NCI-H526 (cell line): ENCODE measurements around the gene TRIML2.
"Not testable (repeated sequence)": the region's sequence is repeated elsewhere in the genome, so short reads cannot be mapped to it uniquely, and the experiment has no call there.

Experiments
- DNase-seq, 2 experiments: peaks; one replicate each; lab custom pipeline; 2025; lab: John Stamatoyannopoulos, UW

TRIML2 gene

GRCh38 chr4:188106454-188106853, 2.9 kb downstream of the TRIML2 start:
- DNase-seq: no peak

DNA sequence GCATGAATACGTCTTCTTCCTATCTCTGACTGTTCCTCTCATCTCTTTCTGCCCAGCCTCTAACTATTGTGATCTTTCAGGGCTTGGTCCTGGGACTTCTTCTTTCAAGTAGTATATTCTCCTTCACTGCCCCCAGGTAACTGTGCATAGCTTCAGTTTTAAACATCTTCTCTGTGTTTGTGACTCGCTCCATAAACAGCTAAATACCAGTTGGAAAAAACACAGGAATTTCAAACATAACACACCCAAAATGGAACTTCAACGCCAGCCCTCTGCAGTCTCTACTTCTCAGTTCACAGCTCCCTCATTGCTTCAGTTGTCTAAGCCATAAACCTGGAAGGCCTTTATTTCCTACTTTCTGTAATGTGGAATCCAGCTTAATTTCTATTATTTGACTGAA, 16.6 kb downstream of the TRIML2 start:
- DNase-seq: no peak

- DNase-seq: no peak
These were observed 22.5 kb downstream of the TRIML2 start for GRCh38 chr4:188086858-188087257.

- DNase-seq: no peak
These were observed 26.6 kb downstream of the TRIML2 start for GRCh38 chr4:188082796-188083195.

DNA sequence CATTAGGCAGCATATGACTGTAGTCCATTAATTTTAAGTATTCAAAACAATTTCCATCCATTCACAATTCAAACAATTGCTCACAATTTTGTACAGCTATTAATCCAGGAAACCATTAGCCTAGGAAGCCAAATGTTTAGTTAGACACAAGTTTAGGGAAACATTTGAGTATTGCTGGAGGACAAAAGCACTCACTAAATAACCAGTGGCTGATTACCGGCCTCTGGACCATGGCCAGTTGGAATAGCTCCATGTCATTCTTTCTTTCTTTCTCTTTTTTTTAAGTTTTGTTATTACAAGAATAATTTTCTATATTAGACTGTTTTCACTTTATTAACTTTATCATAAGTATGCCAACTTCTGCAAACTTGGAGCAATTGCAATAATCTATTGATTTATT, 31.3 kb downstream of the TRIML2 start:
- DNase-seq: no peak

- DNase-seq: no peak
These were observed 33.2 kb downstream of the TRIML2 start for GRCh38 chr4:188076169-188076568.

- no peak for DNase-seq
These were observed 48.3 kb downstream of the TRIML2 start for GRCh38 chr4:188061083-188061482.

- no peak for DNase-seq
These were observed 56.1 kb downstream of the TRIML2 start for GRCh38 chr4:188053302-188053701.

- no peak for DNase-seq
These were observed 62.7 kb downstream of the TRIML2 start for GRCh38 chr4:188046657-188047056.

- not testable (repeated sequence) for DNase-seq
These were observed 63.9 kb downstream of the TRIML2 start for GRCh38 chr4:188045461-188045860.

GRCh38 chr4:188043154-188043553, 66.2 kb downstream of the TRIML2 start:
- DNase-seq: no peak

- no peak for DNase-seq
These were observed 67.2 kb downstream of the TRIML2 start for GRCh38 chr4:188042191-188042590.

DNA sequence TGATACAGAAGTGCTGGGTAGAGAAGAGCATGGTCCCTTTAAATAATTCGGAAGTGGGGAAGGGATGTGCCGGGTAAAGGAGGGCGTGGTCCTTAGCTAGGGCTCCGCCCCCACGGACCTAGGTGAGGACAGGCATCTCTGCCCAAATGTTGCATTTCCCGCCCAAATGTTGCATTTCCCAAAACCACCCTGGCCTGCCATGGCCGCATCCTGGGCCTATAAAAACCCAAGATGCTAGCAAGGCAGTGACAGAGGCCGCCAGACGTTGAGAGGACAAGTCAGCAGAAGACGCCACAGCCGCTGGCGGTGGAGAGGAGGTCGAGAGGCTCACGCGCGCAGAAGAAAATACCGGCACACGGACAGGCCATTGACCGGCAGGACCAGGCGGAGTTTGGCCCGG, 67.7 kb downstream of the TRIML2 start:
- DNase-seq: no peak
